HepG2 (cell line): Measurements from ENCODE around the gene NUDT3. TPM values are rescaled to one million over a fixed set of nuclear protein-coding genes. Genes with fewer than 3 reads are reported as not detected.
A peak's percentile ranks its signal among the peaks of the same experiment; 100 is the strongest.

Experiments used
- AGO2 ChIP-seq: fragments of 200-400 bp; formaldehyde crosslinking; optimal IDR thresholded peaks from 2 replicates; pipeline ENCODE3; 2017; ENCODE audit warnings: mild to moderate bottlenecking, low read depth, low read length, moderate library complexity
- ATF5 ChIP-seq: sonication (generic); formaldehyde crosslinking; IDR thresholded peaks from 2 replicates; pipeline ENCODE4 v1.4.0; 2020; ENCODE audit warnings: mild to moderate bottlenecking, low read depth, missing genetic modification reagents
- FOSL2 ChIP-seq: sonication (generic); formaldehyde crosslinking; IDR thresholded peaks from 2 replicates; pipeline ENCODE4 v1.4.0; 2020; ENCODE audit warnings: missing genetic modification reagents
- FOXA3 ChIP-seq: IDR thresholded peaks from 2 replicates; pipeline ENCODE4 v1.6.1; 2016; ENCODE audit warnings: missing genetic modification reagents, missing compliant biosample characterization
- GABPB1 ChIP-seq: IDR thresholded peaks from 2 replicates; pipeline ENCODE4 v1.6.1; 2016; ENCODE audit warnings: mild to moderate bottlenecking, missing genetic modification reagents, moderate library complexity, missing compliant biosample characterization
- GPN1 ChIP-seq: sonication (generic); formaldehyde crosslinking; IDR thresholded peaks from 2 replicates; pipeline ENCODE4 v1.5.1; 2020; ENCODE audit warnings: missing genetic modification reagents, borderline replicate concordance
- HNRNPL ChIP-seq: fragments of 200-400 bp; formaldehyde crosslinking; IDR thresholded peaks from 2 replicates; pipeline ENCODE4 v1.6.1; 2017; ENCODE audit warnings: mild to moderate bottlenecking, low read depth, low read length
- HNRNPLL ChIP-seq: fragments of 200-400 bp; formaldehyde crosslinking; IDR thresholded peaks from 2 replicates; pipeline ENCODE4 v1.6.1; 2017; ENCODE audit warnings: mild to moderate bottlenecking, low read depth, low read length; ENCODE audit not compliant: poor library complexity, severe bottlenecking
- JUNB ChIP-seq: sonication (generic); formaldehyde crosslinking; IDR thresholded peaks from 2 replicates; pipeline ENCODE4 v1.8.0; 2022; ENCODE audit warnings: missing genetic modification reagents, mild to moderate bottlenecking, borderline replicate concordance
- KAT2B ChIP-seq: fragments of 150-350 bp; IDR thresholded peaks from 2 replicates; pipeline ENCODE4 v1.6.1; 2014; ENCODE audit warnings: low read depth, low read length, borderline replicate concordance
- NFE2 ChIP-seq: sonication (generic); formaldehyde crosslinking; IDR thresholded peaks from 2 replicates; pipeline ENCODE4 v1.4.0; 2020; ENCODE audit warnings: missing genetic modification reagents
- POLR2G ChIP-seq: fragments of 200-400 bp; formaldehyde crosslinking; IDR thresholded peaks from 2 replicates; pipeline ENCODE4 v1.6.1; 2018; ENCODE audit warnings: mild to moderate bottlenecking, low read depth, low read length, moderate library complexity
- RBFOX2 ChIP-seq: fragments of 200-400 bp; formaldehyde crosslinking; IDR thresholded peaks from 2 replicates; pipeline ENCODE4 v1.6.1; 2017; ENCODE audit warnings: low read depth, mild to moderate bottlenecking, low read length
- SOX13 ChIP-seq, 3 experiments: fragments of 450-650 bp in 1 of 3; sonication (generic) in 1 of 3; formaldehyde crosslinking in 1 of 3; IDR thresholded peaks in 2 of 3; conservative IDR thresholded peaks in 1 of 3; 2 replicates each; pipeline versions ENCODE4 v1.5.0 to v1.6.1; 2016 to 2020; ENCODE audit warnings: antibody characterized with exemption in 1 of 3, mild to moderate bottlenecking in 1 of 3, missing compliant biosample characterization in 1 of 3, missing genetic modification reagents in 1 of 3, moderate library complexity in 1 of 3
- ZNF232 ChIP-seq: sonication (generic); formaldehyde crosslinking; IDR thresholded peaks from 2 replicates; pipeline ENCODE4 v1.4.0; 2020; ENCODE audit warnings: missing genetic modification reagents, borderline replicate concordance
- ZNF350 ChIP-seq: sonication (generic); formaldehyde crosslinking; IDR thresholded peaks from 2 replicates; pipeline ENCODE4 v1.4.0; 2020; ENCODE audit warnings: mild to moderate bottlenecking, low read depth, missing genetic modification reagents, borderline replicate concordance
- ZNF546 ChIP-seq: sonication (generic); formaldehyde crosslinking; conservative IDR thresholded peaks from 2 replicates; pipeline ENCODE4 v1.8.1; 2023; ENCODE audit warnings: mild to moderate bottlenecking, missing genetic modification reagents
- ZNF564 ChIP-seq: sonication (generic); formaldehyde crosslinking; IDR thresholded peaks from 2 replicates; pipeline ENCODE4 v1.8.1; 2023; ENCODE audit warnings: mild to moderate bottlenecking, missing genetic modification reagents
- ZNF687 ChIP-seq: sonication (generic); formaldehyde crosslinking; IDR thresholded peaks from 2 replicates; pipeline ENCODE4 v1.5.1; 2020; ENCODE audit warnings: mild to moderate bottlenecking, missing genetic modification reagents, moderate library complexity
- ZNF703 ChIP-seq: sonication (generic); formaldehyde crosslinking; IDR thresholded peaks from 2 replicates; pipeline ENCODE4 v1.5.1; 2020; ENCODE audit warnings: missing genetic modification reagents, mild to moderate bottlenecking, moderate library complexity, borderline replicate concordance
- ZNF788 ChIP-seq: sonication (generic); formaldehyde crosslinking; IDR thresholded peaks from 2 replicates; pipeline ENCODE4 v1.5.0; 2020; ENCODE audit warnings: mild to moderate bottlenecking, missing genetic modification reagents, borderline replicate concordance
- ZNF790 ChIP-seq: sonication (generic); formaldehyde crosslinking; IDR thresholded peaks from 2 replicates; pipeline ENCODE4 v1.8.0; 2022; ENCODE audit warnings: missing genetic modification reagents, mild to moderate bottlenecking, borderline replicate concordance
- ZNF839 ChIP-seq: sonication (generic); formaldehyde crosslinking; IDR thresholded peaks from 2 replicates; pipeline ENCODE4 v1.4.0; 2020; ENCODE audit warnings: missing genetic modification reagents, mild to moderate bottlenecking, borderline replicate concordance
- polyA plus RNA-seq, 8 experiments: library from polyadenylated mRNA; depleted of rRNA in 3 of 8; stranded (reverse) in 7 of 8; unstranded in 1 of 8; fragments of >200 nt; fragmentation: Illumina TruSeq in 4 of 8; extraction: Trizol in 4 of 8; gene quantifications; 2 replicates each; pipeline versions ENCODE4 v1.2.1 to v1.2.3, GENCODE V29; 2011 to 2016; ENCODE audit warnings: low read depth in 4 of 8, missing spikeins in 1 of 8, mixed read lengths in 1 of 8; ENCODE audit not compliant: insufficient read depth in 1 of 8
- total RNA-seq, 5 experiments: library from RNA; depleted of rRNA; stranded (reverse); fragments of >200 nt; fragmentation: Illumina TruSeq; extraction: Trizol; gene quantifications; 2 replicates each; pipeline ENCODE4 v1.2.3, GENCODE V29; 2016; ENCODE audit warnings: low read depth in 1 of 5

The NUDT3 gene
- total and polyA plus RNA-seq, 2 of the 13 experiments (the other 11 are each of a cell fraction or from before 2014, with no cell fraction given) = 20.2 to 20.6 TPM

- TF ChIP-seq ATF5 (CRISPR knock-in tag) (no peak), RBFOX2 (peak; percentile 58; the same call in 1 of the 2 replicates), ZNF232 (CRISPR knock-in tag) (no peak), AGO2 (peak; percentile 73), JUNB (CRISPR knock-in tag) (no peak), POLR2G (0 out of 2 replicates have a peak, but pooled peaks have one; percentile 21), ZNF350 (CRISPR knock-in tag) (no peak), HNRNPL (peak; percentile 85), ZNF687 (CRISPR knock-in tag) (peak; percentile 40), HNRNPLL (no peak), ZNF546 (CRISPR knock-in tag) (no peak), GPN1 (CRISPR knock-in tag) (no peak), ZNF703 (CRISPR knock-in tag) (no peak), SOX13 (IDR thresholded peaks at IDR 0.05) (no peak), SOX13 (CRISPR knock-in tag; conservative IDR thresholded peaks at IDR 0.05 in 1 of 2, IDR thresholded peaks at IDR 0.05 in 1 of 2) (no peak), ZNF564 (CRISPR knock-in tag) (no peak), GABPB1 (CRISPR knock-in tag) (peak; percentile 37; the same call in 1 of the 2 replicates), ZNF790 (CRISPR knock-in tag) (no peak), FOSL2 (CRISPR knock-in tag) (peak; percentile 92), ZNF788 (CRISPR knock-in tag) (no peak), KAT2B (no peak), NFE2 (peak; percentile 84; the same call in 1 of the 2 replicates), ZNF839 (no peak), FOXA3 (no peak)
Measured at GRCh38 chr6:34243901-34244884, 148.3 kb downstream of the NUDT3 start (continued).
